GM13977 (cell line): ENCODE results near the gene ROPN1B.
A peak's percentile ranks its signal among the peaks of the same experiment; 100 is the strongest.

Experiments
- DNase-seq: peaks from one replicate; pipeline ENCODE4 v3.0.0; 2012; ENCODE audit warnings: low spot score
- in situ Hi-C: fragments of 300-500 bp; cut with MboI; formaldehyde crosslinking; loops from one replicate; pipeline ENCODE4 v1.12.0; 2022; ENCODE audit warnings: low sequenced_read_pairs, low pct_unique_long_range_greater_than_20kb, mixed read lengths, inconsistent platforms; ENCODE audit not compliant: unreplicated experiment
- TF ChIP-seq, protein P1 (sequence below): IDR thresholded peaks from 2 replicates; pipeline ENCODE4 v1.5.1; 2012; ENCODE audit warnings: mild to moderate bottlenecking, control low read depth; ENCODE audit not compliant: insufficient read depth; ENCODE audit errors: extremely low read depth, missing control alignments

ROPN1B gene

DNA sequence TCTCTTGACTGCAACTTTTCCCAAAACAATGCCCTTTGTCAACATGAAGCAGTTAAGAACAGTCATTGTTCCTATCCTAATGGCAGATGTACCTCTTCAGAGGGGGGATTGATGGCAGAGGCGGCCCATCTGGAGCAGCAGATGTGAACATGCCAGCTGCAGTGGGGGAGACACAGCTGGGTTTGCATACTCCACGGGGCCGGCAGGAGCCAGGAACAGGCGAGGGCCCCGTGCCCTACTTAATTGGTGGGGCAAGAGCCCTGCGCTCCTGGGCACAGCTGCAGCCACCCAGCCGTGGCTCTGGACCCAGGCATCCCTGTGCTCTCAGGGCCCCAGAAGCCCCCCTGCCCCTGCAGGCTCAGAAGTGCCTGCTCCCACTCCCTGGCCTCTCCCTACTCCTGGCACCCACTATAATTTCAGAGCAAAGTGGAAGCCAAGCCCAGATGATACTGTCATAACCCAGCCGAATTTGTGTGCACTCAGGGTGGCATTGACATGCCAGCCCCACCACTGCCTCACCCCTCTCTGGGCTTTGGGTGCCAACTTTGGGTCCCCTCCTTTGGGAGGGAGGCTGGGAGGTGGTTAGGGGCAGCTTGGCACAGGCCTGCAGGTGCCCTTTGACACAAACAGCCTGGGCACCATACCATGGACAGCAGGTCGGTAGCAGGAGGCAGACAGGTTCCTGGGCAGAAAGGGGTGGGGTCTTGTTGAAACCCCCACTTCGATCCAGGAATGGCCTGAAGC is 34.6 kb downstream of the ROPN1B start:
- DNase-seq = no peak
- in situ Hi-C loops = no loop called here
- TF ChIP-seq, protein P1, sequence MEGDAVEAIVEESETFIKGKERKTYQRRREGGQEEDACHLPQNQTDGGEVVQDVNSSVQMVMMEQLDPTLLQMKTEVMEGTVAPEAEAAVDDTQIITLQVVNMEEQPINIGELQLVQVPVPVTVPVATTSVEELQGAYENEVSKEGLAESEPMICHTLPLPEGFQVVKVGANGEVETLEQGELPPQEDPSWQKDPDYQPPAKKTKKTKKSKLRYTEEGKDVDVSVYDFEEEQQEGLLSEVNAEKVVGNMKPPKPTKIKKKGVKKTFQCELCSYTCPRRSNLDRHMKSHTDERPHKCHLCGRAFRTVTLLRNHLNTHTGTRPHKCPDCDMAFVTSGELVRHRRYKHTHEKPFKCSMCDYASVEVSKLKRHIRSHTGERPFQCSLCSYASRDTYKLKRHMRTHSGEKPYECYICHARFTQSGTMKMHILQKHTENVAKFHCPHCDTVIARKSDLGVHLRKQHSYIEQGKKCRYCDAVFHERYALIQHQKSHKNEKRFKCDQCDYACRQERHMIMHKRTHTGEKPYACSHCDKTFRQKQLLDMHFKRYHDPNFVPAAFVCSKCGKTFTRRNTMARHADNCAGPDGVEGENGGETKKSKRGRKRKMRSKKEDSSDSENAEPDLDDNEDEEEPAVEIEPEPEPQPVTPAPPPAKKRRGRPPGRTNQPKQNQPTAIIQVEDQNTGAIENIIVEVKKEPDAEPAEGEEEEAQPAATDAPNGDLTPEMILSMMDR = no peak

DNA sequence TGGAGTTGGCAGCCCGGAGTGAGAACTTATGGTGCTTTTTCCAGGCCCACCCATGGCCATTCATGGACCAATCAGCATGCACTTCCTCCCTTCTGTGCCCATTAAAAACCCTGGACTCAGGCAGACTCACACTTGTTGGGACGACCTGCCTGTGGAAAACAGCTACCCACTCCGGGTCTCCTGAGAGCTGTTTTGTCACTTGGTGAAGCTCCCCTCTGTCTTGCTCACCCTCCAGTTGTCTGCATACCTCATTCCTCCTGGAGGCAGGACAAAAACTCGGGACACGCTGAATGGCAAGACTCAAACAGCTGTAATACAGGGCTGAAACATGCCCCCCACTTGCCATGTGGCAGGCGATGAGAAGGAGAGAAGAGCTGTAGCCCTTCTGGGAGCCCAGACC is 35.2 kb downstream of the ROPN1B start:
- TF ChIP-seq, protein P1 = no peak
- no peak for DNase-seq
- in situ Hi-C loops = no loop called here

- no peak for DNase-seq
- TF ChIP-seq, protein P1 = no peak
Observed at GRCh38 chr3:126004692-126005091, 35.7 kb downstream of the ROPN1B start.

GRCh38 chr3:126005951-126006350 is 37.0 kb downstream of the ROPN1B start:
- in situ Hi-C loops = no loop called here
- peak; percentile 4 for DNase-seq
- TF ChIP-seq, protein P1 = no peak

More at GRCh38 chr3:126004692-126005091, 35.7 kb downstream of the ROPN1B start:
- in situ Hi-C loops = no loop called here

GRCh38 chr3:126008219-126008618 is 39.2 kb downstream of the ROPN1B start:
- in situ Hi-C loops = no loop called here
- TF ChIP-seq, protein P1 = no peak

DNA sequence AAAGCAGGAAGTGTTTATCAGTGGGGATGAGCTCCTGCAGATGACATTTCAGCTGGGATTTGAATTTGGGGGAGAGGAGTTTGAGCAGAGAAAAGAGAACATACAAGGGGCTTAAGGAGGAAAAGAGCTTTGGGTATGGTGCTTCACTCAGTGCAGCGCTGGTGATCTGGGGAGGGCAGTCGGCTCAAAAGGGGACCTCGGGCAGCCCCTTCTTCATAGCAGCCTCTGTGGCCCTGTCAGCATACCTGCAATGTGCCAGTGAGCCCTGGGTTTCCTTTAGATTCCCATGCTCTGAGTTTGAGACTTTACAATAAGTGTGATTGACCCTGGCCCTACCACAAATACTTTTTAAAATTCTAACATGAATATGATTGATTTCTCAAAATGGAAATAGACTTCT is 40.2 kb downstream of the ROPN1B start:
- in situ Hi-C loops = no loop called here
- TF ChIP-seq, protein P1 = no peak

More at GRCh38 chr3:126008219-126008618, 39.2 kb downstream of the ROPN1B start:
- DNase-seq = no peak

More for the DNA sequence above, 40.2 kb downstream of the ROPN1B start:
- no peak for DNase-seq
